H9 (cell line): ENCODE measurements around the gene GOLGA8A. TPM values are rescaled to one million over a fixed set of nuclear protein-coding genes. Genes with fewer than 3 reads are reported as not detected.

ENCODE experiments used
- DNase-seq: peaks from one replicate; pipeline ENCODE4 v3.0.0-alpha.2; 2017
- H2AFZ ChIP-seq: one replicate; pipeline ENCODE4 v1.6.1; 2013; ENCODE audit warnings: mild to moderate bottlenecking, low read length, control low read depth, moderate library complexity
- H2AK5ac ChIP-seq: 2 replicates; pipeline ENCODE4 v1.6.1; 2013; ENCODE audit warnings: low read length, control low read depth, mixed read lengths; ENCODE audit not compliant: insufficient read length
- H2BK120ac ChIP-seq: one replicate; pipeline ENCODE4 v1.6.1; 2013; ENCODE audit warnings: low read depth, mild to moderate bottlenecking, low read length, control low read depth, inconsistent platforms; ENCODE audit not compliant: poor library complexity, severe bottlenecking
- H2BK12ac ChIP-seq: 2 replicates; pipeline ENCODE4 v1.6.1; 2013; ENCODE audit warnings: low read length, control low read depth, mixed read lengths, low read depth; ENCODE audit not compliant: insufficient read length
- H2BK15ac ChIP-seq: 2 replicates; pipeline ENCODE4 v1.6.1; 2013; ENCODE audit warnings: low read depth, low read length, control low read depth
- H2BK20ac ChIP-seq: one replicate; pipeline ENCODE4 v1.6.1; 2013; ENCODE audit warnings: low read depth, mild to moderate bottlenecking, low read length, control low read depth, inconsistent platforms; ENCODE audit not compliant: poor library complexity, severe bottlenecking
- H2BK5ac ChIP-seq: 2 replicates; pipeline ENCODE4 v1.6.1; 2013; ENCODE audit warnings: low read length, control low read depth, mixed read lengths; ENCODE audit not compliant: insufficient read length
- H3K14ac ChIP-seq: 2 replicates; pipeline ENCODE4 v1.6.1; 2013; ENCODE audit warnings: low read length, control low read depth; ENCODE audit not compliant: insufficient read depth
- H3K18ac ChIP-seq: 2 replicates; pipeline ENCODE4 v1.6.1; 2013; ENCODE audit warnings: low read depth, mild to moderate bottlenecking, mixed read lengths, low read length, control low read depth; ENCODE audit not compliant: insufficient read length
- H3K23ac ChIP-seq: 2 replicates; pipeline ENCODE4 v1.6.1; 2013; ENCODE audit warnings: low read length, control low read depth, mixed read lengths, low read depth; ENCODE audit not compliant: insufficient read length
- H3K23me2 ChIP-seq: 2 replicates; pipeline ENCODE4 v1.6.1; 2013; ENCODE audit warnings: low read depth, mild to moderate bottlenecking, mixed read lengths, low read length, control low read depth; ENCODE audit not compliant: insufficient read length, poor library complexity, severe bottlenecking
- H3K27ac ChIP-seq: 2 replicates; pipeline ENCODE4 v1.5.1; 2013; ENCODE audit warnings: low read length, control low read depth, mixed read lengths, low read depth; ENCODE audit not compliant: insufficient read length
- H3K27me3 ChIP-seq: 2 replicates; pipeline ENCODE4 v1.6.1; 2013; ENCODE audit warnings: low read length, control low read depth, inconsistent platforms; ENCODE audit not compliant: insufficient read depth
- H3K4ac ChIP-seq: 2 replicates; pipeline ENCODE4 v1.6.1; 2013; ENCODE audit warnings: low read depth, mild to moderate bottlenecking, control low read depth, inconsistent platforms, low read length, moderate library complexity
- H3K4me1 ChIP-seq: 2 replicates; pipeline ENCODE4 v1.6.1; 2013; ENCODE audit warnings: low read length, control low read depth, inconsistent platforms; ENCODE audit not compliant: insufficient read depth
- H3K4me2 ChIP-seq: 2 replicates; pipeline ENCODE4 v1.6.1; 2013; ENCODE audit warnings: low read length, control low read depth, mixed read lengths; ENCODE audit not compliant: insufficient read length, insufficient read depth
- H3K56ac ChIP-seq: 2 replicates; pipeline ENCODE4 v1.6.1; 2013; ENCODE audit warnings: low read depth, mild to moderate bottlenecking, mixed read lengths, low read length, control low read depth; ENCODE audit not compliant: insufficient read length
- H3K79me1 ChIP-seq: 2 replicates; pipeline ENCODE4 v1.6.1; 2013; ENCODE audit warnings: low read depth, mild to moderate bottlenecking, moderate library complexity, low read length, control low read depth, inconsistent platforms; ENCODE audit not compliant: insufficient read depth, poor library complexity, severe bottlenecking
- H3K79me2 ChIP-seq: 2 replicates; pipeline ENCODE4 v1.6.1; 2013; ENCODE audit warnings: low read length, control low read depth, inconsistent platforms; ENCODE audit not compliant: insufficient read depth
- H3K9ac ChIP-seq: 2 replicates; pipeline ENCODE4 v1.6.1; 2013; ENCODE audit warnings: low read length, control low read depth, mixed read lengths; ENCODE audit not compliant: insufficient read length; ENCODE audit errors: extremely low read depth
- H3K9me3 ChIP-seq: one replicate; pipeline ENCODE4 v1.6.1; 2013; ENCODE audit warnings: low read depth, low read length, inconsistent platforms; ENCODE audit not compliant: control insufficient read depth
- H3T11ph ChIP-seq: one replicate; pipeline ENCODE4 v1.6.1; 2013; ENCODE audit warnings: mild to moderate bottlenecking, low read length, control low read depth, inconsistent platforms
- H4K20me1 ChIP-seq: one replicate; pipeline ENCODE4 v1.6.1; 2013; ENCODE audit not compliant: control insufficient read depth, insufficient read length, insufficient read depth
- H4K5ac ChIP-seq: 2 replicates; pipeline ENCODE4 v1.6.1; 2013; ENCODE audit warnings: low read depth, mild to moderate bottlenecking, mixed read lengths, low read length, control low read depth; ENCODE audit not compliant: insufficient read length
- H4K8ac ChIP-seq: replicated peaks from 2 replicates; pipeline ENCODE4 v1.6.1; 2013; ENCODE audit warnings: low read length, control low read depth, mixed read lengths, low read depth; ENCODE audit not compliant: insufficient read length
- H4K91ac ChIP-seq: 2 replicates; pipeline ENCODE4 v1.6.1; 2013; ENCODE audit warnings: low read depth, mild to moderate bottlenecking, moderate library complexity, mixed read lengths, low read length, control low read depth; ENCODE audit not compliant: insufficient read length
- H3K27ac Mint-ChIP-seq, 3 experiments: 2 replicates in 2 of 3; 3 replicates in 1 of 3; pipeline ENCODE4 v1.8.0; 2020 to 2021; ENCODE audit warnings: mixed read lengths in 3 of 3, mild to moderate bottlenecking in 1 of 3, moderate library complexity in 1 of 3
- H3K27me3 Mint-ChIP-seq: 2 replicates; pipeline ENCODE4 v1.8.0; 2021; ENCODE audit warnings: low read depth, mild to moderate bottlenecking, moderate library complexity, mixed read lengths
- H3K36me3 Mint-ChIP-seq, 3 experiments: 2 replicates in 2 of 3; 3 replicates in 1 of 3; pipeline ENCODE4 v1.8.0; 2020 to 2021; ENCODE audit warnings: low read depth in 3 of 3, mixed read lengths in 3 of 3; ENCODE audit not compliant: insufficient read depth in 1 of 3
- H3K4me1 Mint-ChIP-seq, 2 experiments: 2 replicates each; pipeline ENCODE4 v1.8.0; 2020; ENCODE audit warnings: mixed read lengths in 2 of 2
- H3K4me3 Mint-ChIP-seq, 2 experiments: 2 replicates in 1 of 2; 3 replicates in 1 of 2; pipeline ENCODE4 v1.8.0; 2020 to 2021; ENCODE audit warnings: mild to moderate bottlenecking in 2 of 2, mixed read lengths in 2 of 2, moderate library complexity in 1 of 2
- H3K9me3 Mint-ChIP-seq, 2 experiments: 2 replicates in 1 of 2; 3 replicates in 1 of 2; pipeline ENCODE4 v1.8.0; 2020; ENCODE audit warnings: mild to moderate bottlenecking in 2 of 2, mixed read lengths in 2 of 2, moderate library complexity in 1 of 2
- WGBS: extraction: QIAGEN DNeasy Blood & Tissue Kit; methylation state at CpG from one replicate; pipeline ENCODE4 v1.1.7; 2013; ENCODE audit warnings: missing lambda C conversion rate, low lambda C conversion rate, mixed read lengths; ENCODE audit not compliant: insufficient read length; ENCODE audit errors: extremely low coverage; 5-methylcytosine and 5-hydroxymethylcytosine counted together
- total RNA-seq: library from RNA; stranded (reverse); gene quantifications from 2 replicates; pipeline ENCODE4 v1.2.1, GENCODE V29; 2021
- TF ChIP-seq, protein P1 (sequence below): fragments of 200-600 bp; sonication (generic); conservative IDR thresholded peaks from 3 replicates; pipeline ENCODE4 v1.8.0; 2021; ENCODE audit warnings: antibody characterized with exemption, mild to moderate bottlenecking

Gene GOLGA8A
- total RNA-seq, 1 experiment from 2014 or later = 58.8 TPM

DNA sequence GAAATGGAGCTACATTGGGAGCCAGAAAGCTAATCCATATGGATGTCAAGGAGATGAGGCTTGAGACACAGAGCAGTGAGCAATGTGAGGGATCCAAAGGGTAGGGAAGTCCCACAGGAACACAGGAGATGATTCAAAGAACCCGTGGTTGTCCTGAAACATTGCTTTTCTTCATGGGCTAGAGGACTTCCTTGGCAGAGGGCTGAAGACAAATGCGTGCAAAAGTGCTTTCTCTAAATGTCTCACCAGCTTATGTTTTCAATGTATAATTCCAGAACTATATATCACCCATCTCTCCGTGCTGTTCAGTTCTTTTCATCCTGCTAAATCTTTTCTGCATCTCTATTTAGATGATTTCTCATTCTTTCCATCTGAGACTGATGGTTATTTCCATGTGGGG, 46.0 kb upstream of the GOLGA8A start:
- no peak overlapping the region for H2AK5ac ChIP-seq
- TF ChIP-seq, protein P1, sequence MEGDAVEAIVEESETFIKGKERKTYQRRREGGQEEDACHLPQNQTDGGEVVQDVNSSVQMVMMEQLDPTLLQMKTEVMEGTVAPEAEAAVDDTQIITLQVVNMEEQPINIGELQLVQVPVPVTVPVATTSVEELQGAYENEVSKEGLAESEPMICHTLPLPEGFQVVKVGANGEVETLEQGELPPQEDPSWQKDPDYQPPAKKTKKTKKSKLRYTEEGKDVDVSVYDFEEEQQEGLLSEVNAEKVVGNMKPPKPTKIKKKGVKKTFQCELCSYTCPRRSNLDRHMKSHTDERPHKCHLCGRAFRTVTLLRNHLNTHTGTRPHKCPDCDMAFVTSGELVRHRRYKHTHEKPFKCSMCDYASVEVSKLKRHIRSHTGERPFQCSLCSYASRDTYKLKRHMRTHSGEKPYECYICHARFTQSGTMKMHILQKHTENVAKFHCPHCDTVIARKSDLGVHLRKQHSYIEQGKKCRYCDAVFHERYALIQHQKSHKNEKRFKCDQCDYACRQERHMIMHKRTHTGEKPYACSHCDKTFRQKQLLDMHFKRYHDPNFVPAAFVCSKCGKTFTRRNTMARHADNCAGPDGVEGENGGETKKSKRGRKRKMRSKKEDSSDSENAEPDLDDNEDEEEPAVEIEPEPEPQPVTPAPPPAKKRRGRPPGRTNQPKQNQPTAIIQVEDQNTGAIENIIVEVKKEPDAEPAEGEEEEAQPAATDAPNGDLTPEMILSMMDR = no peak
- H3K4me1 Mint-ChIP-seq = no peaks in the 10 kb centered on the region
- no peaks in the 10 kb centered on the region for H3K9me3 ChIP-seq
- H3K18ac ChIP-seq = no peak overlapping the region
- H3K27me3 ChIP-seq = no peaks in the 10 kb centered on the region
- no peak overlapping the region for H3K14ac ChIP-seq
- H4K91ac ChIP-seq = no peak overlapping the region
- no peak for DNase-seq
- H2BK12ac ChIP-seq = no peak overlapping the region
- H3K4me1 ChIP-seq = no peaks in the 10 kb centered on the region
- no peaks in the 10 kb centered on the region for H4K20me1 ChIP-seq
- no peak overlapping the region for H2AFZ ChIP-seq
- no peak overlapping the region for H2BK20ac ChIP-seq
- H2BK15ac ChIP-seq = no peak overlapping the region
- WGBS = no CpG with 5 or more reads among the region's 3 CpGs
- no peak overlapping the region for H3T11ph ChIP-seq
- no peak overlapping the region for H2BK120ac ChIP-seq
- H3K79me2 ChIP-seq = no peaks in the 10 kb centered on the region
- H3K4me3 Mint-ChIP-seq = no peak overlapping the region
- no peak overlapping the region for H3K27ac ChIP-seq
- no peaks in the 10 kb centered on the region for H3K23me2 ChIP-seq
- H3K23ac ChIP-seq = no peak overlapping the region
- H4K8ac ChIP-seq = no peak overlapping the region
- H3K56ac ChIP-seq = no peak overlapping the region
- H3K4ac ChIP-seq = no peak overlapping the region
- peaks cover 37% of the 10 kb centered on the region for H3K27me3 Mint-ChIP-seq
- H4K5ac ChIP-seq = no peak overlapping the region
- no peak overlapping the region for H3K9ac ChIP-seq
- no peaks in the 10 kb centered on the region for H3K36me3 Mint-ChIP-seq
- no peaks in the 10 kb centered on the region for H3K79me1 ChIP-seq
- H3K9me3 Mint-ChIP-seq = peaks cover 0 to 3% of the 10 kb centered on the region in 2 experiments; a peak in 1 of 5 replicates
- H3K27ac Mint-ChIP-seq = no peak overlapping the region
- H2BK5ac ChIP-seq = no peak overlapping the region
- H3K4me2 ChIP-seq = no peak overlapping the region
